HG02610 (cell line): ENCODE results near the gene CALCR.

Source experiments
- ATAC-seq: cut with Tn5 transposase; IDR thresholded peaks from one replicate; pipeline ENCODE4 v1.9.1; 2021; ENCODE audit warnings: mild to moderate bottlenecking, moderate library complexity; ENCODE audit not compliant: unreplicated experiment

Gene CALCR

DNA sequence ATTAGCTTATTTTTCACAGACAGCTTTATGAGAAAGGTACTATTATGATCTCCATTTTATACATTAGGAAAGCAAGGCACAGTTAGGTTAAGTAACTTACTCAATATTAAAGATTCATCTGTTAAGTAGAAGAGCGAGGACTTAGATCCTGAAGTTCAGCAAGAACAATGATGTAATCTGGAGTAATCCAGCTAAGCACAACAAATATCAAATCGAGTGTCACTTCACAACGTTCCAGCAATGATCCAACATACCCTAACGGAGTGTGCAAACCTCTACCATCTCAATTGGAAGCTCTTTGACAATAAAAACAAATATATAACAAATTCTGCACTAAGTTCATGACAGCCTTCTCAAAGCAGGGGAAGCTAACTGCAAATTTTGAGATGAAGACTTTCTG, 121.3 kb downstream of the CALCR start:
- no peak for ATAC-seq

GRCh38 chr7:93448176-93448575, 126.3 kb downstream of the CALCR start:
- ATAC-seq, result no peak

DNA sequence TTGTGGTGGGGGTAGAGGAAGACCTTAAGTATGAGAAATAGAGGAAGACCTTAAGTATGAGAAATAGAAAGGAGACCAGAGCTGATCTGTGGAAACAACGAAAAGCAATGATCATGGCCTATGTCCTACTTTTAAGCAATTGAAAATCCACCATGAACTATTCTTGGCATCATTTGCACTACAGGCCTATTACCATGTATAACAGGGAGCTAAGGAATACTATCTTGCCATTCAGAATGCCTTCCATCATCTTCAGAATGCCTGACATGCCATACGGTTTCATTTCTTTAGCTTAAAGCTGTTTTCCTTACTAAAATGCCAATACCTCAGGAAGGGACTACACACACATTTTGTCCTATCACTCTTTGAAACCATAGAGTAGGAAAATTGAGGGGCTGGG, 127.0 kb downstream of the CALCR start:
- no peak for ATAC-seq

DNA sequence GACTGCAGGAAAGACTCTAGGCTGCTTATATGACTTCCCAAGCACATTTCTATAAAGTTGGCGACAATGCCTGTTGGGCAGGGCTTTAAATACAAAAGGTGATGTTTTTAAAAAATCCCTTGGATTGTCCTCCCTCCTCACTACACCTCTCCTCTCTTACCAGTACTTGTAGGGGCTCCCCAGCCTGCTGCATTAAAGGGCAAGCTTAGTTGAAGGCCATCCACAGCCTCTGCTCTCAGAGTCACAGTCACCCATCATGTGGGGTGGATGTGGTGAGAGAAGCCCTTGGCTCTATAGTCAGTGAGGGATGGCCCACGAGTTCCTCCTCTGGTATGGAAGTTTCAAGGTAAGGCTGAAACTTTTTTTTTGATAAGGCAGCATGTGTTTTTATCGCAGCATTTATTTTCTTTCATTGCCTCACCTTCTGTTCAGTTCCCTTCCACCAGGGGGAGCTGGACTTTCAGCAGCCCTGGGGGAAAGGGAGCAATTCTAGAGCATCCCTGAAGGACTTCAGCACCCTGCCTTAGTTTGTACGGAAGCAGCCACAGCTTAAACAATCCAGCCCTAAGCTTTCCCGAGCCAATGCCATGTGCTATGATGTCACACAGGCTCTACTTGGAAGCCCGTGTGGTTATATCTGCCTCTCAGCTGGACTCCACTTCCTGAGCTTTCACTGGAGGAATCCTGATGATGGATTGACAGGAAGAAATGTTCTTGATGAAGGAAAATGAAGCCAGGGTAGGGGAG, 131.9 kb downstream of the CALCR start:
- peak; percentile 59 for ATAC-seq

DNA sequence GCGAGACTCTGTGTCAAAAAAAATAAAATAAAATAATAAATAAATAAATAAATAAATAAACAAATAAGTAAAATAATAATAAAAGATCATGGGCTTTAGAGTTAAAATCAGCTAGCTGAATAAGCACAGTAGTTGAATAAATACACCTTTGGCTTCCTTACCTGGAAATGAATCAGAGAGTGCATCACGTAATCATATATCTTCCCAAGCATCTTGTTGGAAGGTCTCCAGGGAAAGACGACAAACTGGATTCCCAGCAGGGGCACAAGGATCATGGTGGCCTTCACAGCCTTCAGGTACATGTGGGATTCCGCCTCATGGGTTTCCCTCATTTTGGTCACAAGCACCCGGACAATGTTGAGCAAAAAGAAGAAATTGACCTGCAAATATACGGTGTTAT, 138.7 kb downstream of the CALCR start:
- no peak for ATAC-seq

- no peak for ATAC-seq
Measured at GRCh38 chr7:93432130-93432529, 142.4 kb downstream of the CALCR start.

- no peak for ATAC-seq
Measured at GRCh38 chr7:93430917-93431588, 143.5 kb downstream of the CALCR start.

DNA sequence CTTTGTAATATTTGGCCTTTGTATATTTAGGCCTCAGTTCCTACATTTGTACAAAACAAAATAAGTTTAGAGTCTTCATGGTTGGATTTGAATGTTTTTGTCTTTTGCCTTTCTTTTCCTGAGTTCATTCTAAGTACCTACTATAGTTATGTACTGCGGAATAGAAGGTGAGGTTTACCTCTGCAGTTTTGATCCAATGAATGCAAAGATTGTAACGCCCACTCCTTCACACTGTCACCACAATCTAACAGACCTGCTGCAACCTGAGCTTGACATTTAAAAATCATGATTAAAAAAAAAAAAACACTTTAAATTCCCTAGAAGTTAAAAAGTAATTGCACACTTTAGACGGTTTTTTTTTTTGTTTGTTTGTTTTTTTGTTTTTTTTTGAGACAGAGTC, 145.0 kb downstream of the CALCR start:
- ATAC-seq, result no peak

- no peak for ATAC-seq
Measured at GRCh38 chr7:93427107-93427506, 147.4 kb downstream of the CALCR start.

GRCh38 chr7:93426155-93426696, 148.3 kb downstream of the CALCR start:
- ATAC-seq, result no peak

GRCh38 chr7:93414574-93414973, 159.9 kb downstream of the CALCR start:
- peak; percentile 77 for ATAC-seq

DNA sequence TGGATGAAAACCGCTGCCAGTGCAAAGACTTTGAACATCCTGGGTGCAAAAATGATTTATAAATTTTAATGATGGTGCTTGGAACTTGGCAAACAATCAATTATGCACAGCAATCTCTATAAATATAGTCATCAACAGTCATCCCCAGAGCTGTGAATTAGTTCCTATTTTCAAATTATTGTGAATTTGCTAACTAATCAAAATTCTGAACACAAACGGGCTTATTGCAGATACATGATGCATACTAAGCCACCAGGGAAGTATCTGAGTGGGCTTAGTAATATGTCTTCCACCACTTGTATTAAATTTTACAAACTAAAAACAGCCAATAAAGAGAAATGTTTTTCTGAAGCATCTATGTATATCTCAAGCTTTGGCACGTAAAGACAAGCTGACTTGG, 165.2 kb downstream of the CALCR start:
- ATAC-seq, result no peak

- no peak for ATAC-seq
Measured at GRCh38 chr7:93407239-93407638, 167.3 kb downstream of the CALCR start.

- no peak for ATAC-seq
Measured at GRCh38 chr7:93402944-93403343, 171.6 kb downstream of the CALCR start.

GRCh38 chr7:93399642-93400041, 174.9 kb downstream of the CALCR start:
- ATAC-seq, result no peak

DNA sequence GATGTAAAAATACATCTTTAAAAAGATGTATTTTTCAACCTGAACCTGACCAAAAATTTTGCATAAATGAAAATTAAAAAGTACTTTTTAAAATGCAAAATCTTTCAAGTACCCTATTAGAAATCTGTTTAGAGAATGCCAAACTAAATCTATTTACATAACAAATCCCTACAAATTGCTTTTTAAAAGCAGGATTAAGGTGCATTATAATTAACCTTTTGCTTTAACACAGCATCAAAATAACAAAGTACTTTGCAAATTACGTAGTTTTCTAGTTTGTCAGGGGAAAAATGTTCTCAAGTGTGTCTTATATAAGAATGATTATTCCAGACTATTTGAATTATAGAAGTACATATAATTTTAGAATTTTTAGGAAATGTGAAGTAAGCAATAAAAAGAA, 181.5 kb downstream of the CALCR start:
- no peak for ATAC-seq

- ATAC-seq, result no peak
Measured at GRCh38 chr7:93390660-93391059, 183.9 kb downstream of the CALCR start.

DNA sequence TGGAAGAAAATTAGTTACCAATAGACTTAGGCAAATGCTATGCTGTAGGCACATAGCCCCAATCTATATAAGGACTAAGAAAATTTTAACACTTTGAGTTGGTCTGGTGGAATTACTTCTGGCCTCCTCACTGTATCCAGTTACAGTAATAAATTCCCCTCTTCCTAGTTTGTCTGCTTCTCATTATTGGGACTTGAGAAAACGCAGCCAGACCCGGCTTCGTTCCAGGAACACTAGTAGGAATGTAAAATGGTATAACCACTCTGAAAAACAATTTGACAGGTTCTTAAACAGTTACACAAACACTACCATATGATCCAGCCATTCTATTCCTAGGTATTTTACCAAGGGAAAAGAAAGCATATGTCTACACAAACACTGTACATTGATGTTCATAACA, 192.2 kb downstream of the CALCR start:
- no peak for ATAC-seq

GRCh38 chr7:93378131-93378760, 196.3 kb downstream of the CALCR start:
- no peak for ATAC-seq

DNA sequence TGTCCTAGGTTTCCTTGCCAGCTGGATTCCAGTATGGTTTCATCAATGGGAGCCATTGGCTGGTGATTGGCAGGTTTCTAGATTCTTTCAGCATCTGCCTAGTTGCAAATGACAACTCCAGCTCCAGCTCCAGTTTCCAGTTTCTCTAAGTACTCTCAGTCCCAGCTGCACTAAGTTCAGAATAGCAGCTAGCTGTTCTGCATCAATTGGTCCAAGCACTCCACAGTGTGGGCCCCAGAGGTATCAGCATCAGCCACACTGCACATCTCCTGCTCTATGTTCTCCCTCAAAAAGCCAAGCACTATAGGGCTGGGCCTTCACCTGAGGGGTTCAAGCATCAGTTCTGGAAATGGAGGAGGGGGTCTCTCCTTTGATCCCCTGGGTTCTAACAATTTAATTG, 198.9 kb downstream of the CALCR start:
- no peak for ATAC-seq
